SIG-M5 (cell line): ENCODE results near the gene MS4A3.
"Not testable (repeated sequence)": the region's sequence is repeated elsewhere in the genome, so short reads cannot be mapped to it uniquely, and the experiment has no call there.

Source experiments
- DNase-seq: peaks from one replicate; lab custom pipeline; 2025; lab: John Stamatoyannopoulos, UW

The MS4A3 gene

DNA sequence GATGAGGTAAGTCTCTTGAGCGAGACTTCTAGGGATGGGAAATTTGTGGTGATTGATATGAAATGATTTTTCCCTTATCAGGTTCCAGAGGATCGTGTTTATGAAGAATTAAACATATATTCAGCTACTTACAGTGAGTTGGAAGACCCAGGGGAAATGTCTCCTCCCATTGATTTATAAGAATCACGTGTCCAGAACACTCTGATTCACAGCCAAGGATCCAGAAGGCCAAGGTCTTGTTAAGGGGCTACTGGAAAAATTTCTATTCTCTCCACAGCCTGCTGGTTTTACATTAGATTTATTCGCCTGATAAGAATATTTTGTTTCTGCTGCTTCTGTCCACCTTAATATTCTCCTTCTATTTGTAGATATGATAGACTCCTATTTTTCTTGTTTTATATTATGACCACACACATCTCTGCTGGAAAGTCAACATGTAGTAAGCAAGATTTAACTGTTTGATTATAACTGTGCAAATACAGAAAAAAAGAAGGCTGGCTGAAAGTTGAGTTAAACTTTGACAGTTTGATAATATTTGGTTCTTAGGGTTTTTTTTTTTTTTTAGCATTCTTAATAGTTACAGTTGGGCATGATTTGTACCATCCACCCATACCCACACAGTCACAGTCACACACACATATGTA is 39.1 kb downstream of the MS4A3 start:
- no peak for DNase-seq

GRCh38 chr11:60097189-60097588 is 40.7 kb downstream of the MS4A3 start:
- DNase-seq: no peak

DNA sequence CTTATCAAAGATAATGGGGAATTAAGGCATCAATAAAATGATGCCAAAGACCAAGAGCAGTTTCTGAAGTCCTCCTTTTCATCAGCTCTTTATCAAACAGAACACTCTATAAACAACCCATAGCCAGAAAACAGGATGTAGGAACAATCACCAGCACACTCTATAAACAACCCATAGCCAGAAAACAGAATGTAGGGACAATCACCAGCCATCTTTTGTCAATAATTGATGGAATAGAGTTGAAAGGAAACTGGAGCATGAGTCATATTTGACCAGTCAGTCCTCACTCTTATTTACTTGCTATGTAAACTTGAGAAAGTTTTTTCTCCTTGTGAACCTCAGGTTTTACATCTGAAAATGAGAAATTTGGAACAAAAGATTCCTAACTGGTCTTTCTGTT is 42.0 kb downstream of the MS4A3 start:
- DNase-seq: no peak

DNA sequence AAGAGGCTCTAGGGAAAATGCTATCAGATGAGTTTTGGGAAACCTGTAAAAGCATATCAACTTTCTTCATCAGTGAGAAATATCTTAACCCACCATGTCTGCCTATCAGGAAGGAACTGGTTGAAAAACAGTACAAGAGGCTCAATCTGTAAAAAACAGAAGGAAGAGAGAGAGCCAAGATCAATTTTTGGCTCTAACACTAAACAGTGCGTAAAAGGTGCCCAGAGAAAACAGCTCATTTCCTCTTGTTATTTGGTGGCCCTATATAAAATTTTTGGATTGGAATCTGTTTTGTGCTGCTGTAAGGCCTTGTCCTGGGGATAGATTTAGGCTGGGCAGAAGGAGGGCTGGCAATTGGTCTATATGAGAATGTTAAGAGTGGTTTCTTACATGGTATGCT is 44.1 kb downstream of the MS4A3 start:
- no peak for DNase-seq

DNA sequence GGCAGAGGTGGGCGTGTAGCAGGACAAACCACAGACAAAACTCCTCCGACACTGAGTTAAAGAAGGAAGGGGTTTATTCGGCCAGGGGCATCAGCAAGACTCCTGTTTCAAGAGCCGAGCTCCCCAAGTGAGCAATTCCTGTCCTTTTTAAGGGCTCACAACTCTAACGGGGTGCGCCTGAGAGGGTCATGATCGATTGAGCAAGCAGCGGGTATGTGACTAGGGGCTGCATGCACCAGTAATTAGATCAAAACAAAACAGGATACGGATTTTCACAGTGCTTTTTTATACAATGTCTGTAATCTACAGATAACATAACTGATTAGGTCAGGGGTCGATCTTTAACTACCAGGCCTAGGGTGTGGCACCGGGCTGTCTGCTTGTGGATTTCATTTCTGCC is 44.9 kb downstream of the MS4A3 start:
- DNase-seq: not testable (repeated sequence)

GRCh38 chr11:60104471-60105115 is 48.1 kb downstream of the MS4A3 start:
- not testable (repeated sequence) for DNase-seq

DNA sequence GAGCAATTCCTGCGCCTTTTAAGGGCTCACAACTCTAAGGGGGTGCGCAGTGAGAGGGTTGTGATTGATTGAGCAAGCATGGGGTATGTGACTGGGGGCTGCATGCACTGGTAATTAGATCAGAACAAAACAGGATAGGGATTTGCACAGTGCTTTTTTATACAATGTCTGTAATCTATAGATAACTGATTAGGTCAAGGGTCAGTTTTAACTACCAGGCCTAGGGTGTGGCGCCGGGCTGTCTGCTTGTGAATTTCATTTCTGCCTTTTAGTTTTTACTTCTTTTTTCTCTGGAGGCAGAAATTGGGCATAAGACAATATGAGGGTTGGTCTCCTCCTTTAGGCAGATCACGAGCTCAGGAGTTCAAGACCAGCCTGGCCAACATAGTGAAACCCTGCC is 52.2 kb downstream of the MS4A3 start:
- DNase-seq: not testable (repeated sequence)

GRCh38 chr11:60111793-60112192 is 55.3 kb downstream of the MS4A3 start:
- no peak for DNase-seq

- no peak for DNase-seq
Observed at GRCh38 chr11:60116996-60117790, 60.7 kb downstream of the MS4A3 start.

DNA sequence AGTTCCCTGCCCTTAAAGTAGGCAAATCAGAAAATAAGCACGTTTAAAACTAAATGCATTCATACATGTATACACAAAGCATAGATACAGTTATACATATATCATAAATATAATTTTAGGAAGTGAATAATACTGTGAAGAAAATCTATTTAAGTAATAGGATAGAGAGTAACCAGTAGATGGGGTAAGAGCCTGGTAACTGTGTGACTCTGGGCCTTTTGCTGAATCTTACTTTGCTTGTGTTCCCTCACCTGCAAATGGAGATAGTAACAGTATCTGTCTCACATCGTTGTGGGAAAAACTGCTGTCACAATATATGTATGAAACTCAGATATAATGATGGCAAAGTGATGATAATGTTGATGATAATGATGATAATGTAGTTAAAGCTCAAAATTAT is 61.9 kb downstream of the MS4A3 start:
- no peak for DNase-seq

- DNase-seq: peak; percentile 57
Observed at GRCh38 chr11:60119710-60120109, 63.2 kb downstream of the MS4A3 start.
